Ishikawa (cell line): Measurements from ENCODE around the gene GABRR2.

Experiments
- CEBPB ChIP-seq: IDR thresholded peaks from 2 replicates; pipeline ENCODE4 v1.6.1; 2012
- CREB1 ChIP-seq: IDR thresholded peaks from 2 replicates; pipeline ENCODE4 v1.6.1; 2012; ENCODE audit warnings: low read depth
- EGR1 ChIP-seq: IDR thresholded peaks from 2 replicates; pipeline ENCODE4 v1.6.1; 2012
- EP300 ChIP-seq: IDR thresholded peaks from 2 replicates; pipeline ENCODE4 v1.6.1; 2012; ENCODE audit warnings: borderline replicate concordance
- FOXM1 ChIP-seq: IDR thresholded peaks from 2 replicates; pipeline ENCODE4 v1.6.1; 2012; ENCODE audit warnings: low read depth, borderline replicate concordance
- MAX ChIP-seq: IDR thresholded peaks from 2 replicates; pipeline ENCODE4 v1.6.1; 2012
- NFIC ChIP-seq: IDR thresholded peaks from 2 replicates; pipeline ENCODE4 v1.6.1; 2012
- RAD21 ChIP-seq: IDR thresholded peaks from 2 replicates; pipeline ENCODE4 v1.6.1; 2012; ENCODE audit warnings: low read depth
- REST ChIP-seq: IDR thresholded peaks from 2 replicates; pipeline ENCODE4 v1.6.1; 2012; ENCODE audit warnings: low read depth, mild to moderate bottlenecking
- TAF1 ChIP-seq: IDR thresholded peaks from 2 replicates; pipeline ENCODE4 v1.6.1; 2012; ENCODE audit warnings: low read depth, mild to moderate bottlenecking
- TCF12 ChIP-seq: IDR thresholded peaks from 2 replicates; pipeline ENCODE4 v1.6.1; 2012; ENCODE audit warnings: low read depth
- TEAD4 ChIP-seq: IDR thresholded peaks from 2 replicates; pipeline ENCODE4 v1.6.1; 2012
- YY1 ChIP-seq: IDR thresholded peaks from 2 replicates; pipeline ENCODE4 v1.6.1; 2012; ENCODE audit warnings: low read depth

GRCh38 chr6:89242574-89243330 lies 72.3 kb downstream of the GABRR2 start:
- no peak for TF ChIP-seq FOXM1
- TF ChIP-seq NFIC = no peak
- no peak for TF ChIP-seq REST
- no peak for TF ChIP-seq MAX
- no peak for TF ChIP-seq EP300
- no peak for TF ChIP-seq EGR1
- TF ChIP-seq TAF1 = no peak
- no peak for TF ChIP-seq CREB1
- TF ChIP-seq YY1 = no peak
- TF ChIP-seq CEBPB = no peak
- TF ChIP-seq TEAD4 = no peak
- TF ChIP-seq RAD21 = peak; percentile 84
- no peak for TF ChIP-seq TCF12
